SK-N-SH (cell line): ENCODE measurements around the gene PXDN. TPM values are rescaled to one million over a fixed set of nuclear protein-coding genes. Genes with fewer than 3 reads are reported as not detected.

Experiments
- CTCF ChIA-PET: fragments of 300-600, 350-600 bp; formaldehyde crosslinking; extraction: SDS; loops from one replicate; lab custom pipeline; 2021; lab: Yijun Ruan, JAX
- POLR2A ChIA-PET: fragments of 350-600 bp; sonication (Branson Sonifier 250); formaldehyde crosslinking; extraction: SDS; loops from one replicate; lab custom pipeline; 2020; ENCODE audit warnings: antibody characterized with exemption, inconsistent platforms; lab: Yijun Ruan, JAX
- DNase-seq: peaks from one replicate; pipeline ENCODE4 v3.0.0; 2012
- H2AFZ ChIP-seq: fragments of 200-600 bp; sonication (generic); 2 replicates; pipeline ENCODE4 v1.8.1; 2016; ENCODE audit warnings: antibody characterized with exemption, mild to moderate bottlenecking, low read depth
- H3F3A ChIP-seq: fragments of 200-600 bp; sonication (generic); replicated peaks from 2 replicates; pipeline ENCODE3; 2016; ENCODE audit warnings: antibody characterized with exemption, mild to moderate bottlenecking; ENCODE audit not compliant: insufficient read depth
- H3K27ac ChIP-seq, 2 experiments: fragments of 200-500 bp in 1 of 2; fragments of 200-600 bp in 1 of 2; sonication (Bioruptor generic) in 1 of 2; sonication (generic), shearing (Covaris generic) in 1 of 2; 2 replicates each; pipeline versions ENCODE4 v1.5.1 to v1.6.1; 2014 to 2016; ENCODE audit warnings: low read depth in 2 of 2, inconsistent platforms in 1 of 2, low read length in 1 of 2, mild to moderate bottlenecking in 1 of 2, mixed read lengths in 1 of 2
- H3K27me3 ChIP-seq: fragments of 200-600 bp; sonication (generic), shearing (Covaris generic); 2 replicates; pipeline ENCODE4 v1.6.1; 2016; ENCODE audit warnings: mixed run types; ENCODE audit not compliant: insufficient read depth
- H3K36me3 ChIP-seq, 2 experiments: fragments of 200-500 bp in 1 of 2; fragments of 200-600 bp in 1 of 2; sonication (Bioruptor generic) in 1 of 2; sonication (generic) in 1 of 2; replicated peaks in 1 of 2; 2 replicates each; pipeline versions ENCODE3 to v1.5.1; 2014 to 2016; ENCODE audit warnings: low read length in 1 of 2, mild to moderate bottlenecking in 1 of 2; ENCODE audit not compliant: insufficient read depth in 2 of 2, control insufficient read depth in 1 of 2
- H3K4me1 ChIP-seq, 2 experiments: fragments of 200-500 bp in 1 of 2; fragments of 200-600 bp in 1 of 2; sonication (Bioruptor generic) in 1 of 2; sonication (generic), shearing (Covaris generic) in 1 of 2; 2 replicates each; pipeline versions ENCODE4 v1.5.1 to v1.6.1; 2014 to 2016; ENCODE audit warnings: low read depth in 1 of 2, low read length in 1 of 2, mixed run types in 1 of 2; ENCODE audit not compliant: insufficient read depth in 2 of 2, control insufficient read depth in 1 of 2
- H3K4me2 ChIP-seq: fragments of 200-600 bp; sonication (generic), shearing (Covaris generic); 2 replicates; pipeline ENCODE4 v1.6.1; 2017; ENCODE audit warnings: mixed run types
- H3K4me3 ChIP-seq, 2 experiments: fragments of 200-500 bp in 1 of 2; fragments of 200-600 bp in 1 of 2; sonication (Bioruptor generic) in 1 of 2; sonication (generic), shearing (Covaris generic) in 1 of 2; 2 replicates each; pipeline versions ENCODE4 v1.5.1 to v1.8.1; 2014 to 2016; ENCODE audit warnings: low read depth in 2 of 2, inconsistent platforms in 1 of 2, low read length in 1 of 2, mild to moderate bottlenecking in 1 of 2, mixed read lengths in 1 of 2, moderate library complexity in 1 of 2
- H3K79me2 ChIP-seq: fragments of 200-600 bp; sonication (generic); 2 replicates; pipeline ENCODE4 v1.8.1; 2017; ENCODE audit warnings: mild to moderate bottlenecking; ENCODE audit not compliant: insufficient read depth
- H3K9ac ChIP-seq: fragments of 200-600 bp; sonication (generic); 2 replicates; pipeline ENCODE4 v1.6.1; 2017; ENCODE audit warnings: mixed run types
- H3K9me2 ChIP-seq: fragments of 200-600 bp; sonication (generic); 2 replicates; pipeline ENCODE4 v1.6.1; 2017; ENCODE audit warnings: mixed run types
- H3K9me3 ChIP-seq: fragments of 200-600 bp; sonication (generic); 2 replicates; pipeline ENCODE4 v1.6.1; 2017; ENCODE audit warnings: mixed run types, mild to moderate bottlenecking, moderate library complexity
- H4K20me1 ChIP-seq: fragments of 200-600 bp; sonication (generic); 2 replicates; pipeline ENCODE4 v1.6.1; 2017; ENCODE audit warnings: mild to moderate bottlenecking, mixed run types; ENCODE audit not compliant: insufficient read depth
- CTCF ChIP-seq: fragments of 200-600 bp; sonication (generic); IDR thresholded peaks from 2 replicates; pipeline ENCODE4 v1.6.1; 2017; ENCODE audit warnings: antibody characterized with exemption, mild to moderate bottlenecking, moderate library complexity
- ELF1 ChIP-seq: IDR thresholded peaks from 2 replicates; pipeline ENCODE4 v1.4.0; 2012
- FOSL2 ChIP-seq: IDR thresholded peaks from 2 replicates; pipeline ENCODE4 v1.4.0; 2012; ENCODE audit warnings: low read depth, mild to moderate bottlenecking, moderate library complexity, borderline replicate concordance
- IRF3 ChIP-seq: fragments of 150-350 bp; IDR thresholded peaks from 2 replicates; pipeline ENCODE4 v1.6.1; 2016; ENCODE audit warnings: mild to moderate bottlenecking, low read depth, low read length
- JUND ChIP-seq: IDR thresholded peaks from 2 replicates; pipeline ENCODE4 v1.4.0; 2012
- MAX ChIP-seq: IDR thresholded peaks from 2 replicates; pipeline ENCODE4 v1.4.0; 2012; ENCODE audit warnings: low read depth
- NFIC ChIP-seq: IDR thresholded peaks from 2 replicates; pipeline ENCODE4 v1.4.0; 2012; ENCODE audit warnings: borderline replicate concordance
- PBX3 ChIP-seq: IDR thresholded peaks from 2 replicates; pipeline ENCODE4; 2012
- POLR2AphosphoS5 ChIP-seq: IDR thresholded peaks from 2 replicates; pipeline ENCODE4 v1.6.1; 2012; ENCODE audit warnings: low read depth, low read length
- RAD21 ChIP-seq: IDR thresholded peaks from 2 replicates; pipeline ENCODE4 v1.6.1; 2012; ENCODE audit warnings: mild to moderate bottlenecking, low read length
- REST ChIP-seq: IDR thresholded peaks from 2 replicates; pipeline ENCODE4 v1.6.1; 2012; ENCODE audit warnings: mild to moderate bottlenecking, low read depth, low read length, moderate library complexity
- RFX5 ChIP-seq: IDR thresholded peaks from 2 replicates; pipeline ENCODE4 v1.6.1; 2012; ENCODE audit warnings: mild to moderate bottlenecking, improper control_type of control experiment, low read length
- TCF12 ChIP-seq: IDR thresholded peaks from 2 replicates; pipeline ENCODE4 v1.4.0; 2012
- TEAD4 ChIP-seq: IDR thresholded peaks from 2 replicates; pipeline ENCODE4 v1.4.0; 2012; ENCODE audit warnings: mild to moderate bottlenecking, borderline replicate concordance; ENCODE audit not compliant: insufficient read depth
- USF1 ChIP-seq: IDR thresholded peaks from 2 replicates; pipeline ENCODE4 v1.4.0; 2012; ENCODE audit warnings: low read depth, borderline replicate concordance
- USF2 ChIP-seq: fragments of 150-350 bp; IDR thresholded peaks from 2 replicates; pipeline ENCODE4 v1.6.1; 2017; ENCODE audit warnings: antibody characterized with exemption, low read length, low read depth, borderline replicate concordance
- YY1 ChIP-seq: IDR thresholded peaks from 2 replicates; pipeline ENCODE4 v1.4.0; 2012; ENCODE audit warnings: low read depth, mild to moderate bottlenecking
- WGBS: methylation state at CpG from one replicate; pipeline ENCODE4 v1.1.6; 2017; ENCODE audit warnings: low lambda C conversion rate; 5-methylcytosine and 5-hydroxymethylcytosine counted together
- polyA plus RNA-seq, 3 experiments: library from polyadenylated mRNA; depleted of rRNA; stranded (reverse); fragments of >200 nt; gene quantifications; 2 replicates each; pipeline ENCODE4 v1.2.3, GENCODE V29; 2012

Gene PXDN
- polyA plus RNA-seq, 1 of the 3 experiments (the other 2 are of a cell fraction): 146 TPM

- TF ChIP-seq IRF3 (no peak), YY1 (no peak), MAX (no peak), TEAD4 (no peak), USF1 (no peak), RFX5 (no peak), POLR2AphosphoS5 (no peak)
Measured at GRCh38 chr2:1759611-1759930, 15.3 kb upstream of the PXDN start (continued).

- CTCF ChIA-PET: interaction anchor here (0.9 to 9.4 kb wide), 9 partner anchors 8 to 212 kb away, joined by 3 to 114 read pairs (median 6); no protein-coding TSS in a partner anchor
- Histone ChIP-seq H3K27me3 (no peaks in the 10 kb centered on the region; the same call in 1 of the 2 replicates), H3K9me2 (no peaks in the 10 kb centered on the region), H3K36me3 (no peaks in the 10 kb centered on the region), H3K4me3 (no peak overlapping the region), H3K4me2 (no peak overlapping the region), H3K4me1 (peaks cover 0 to 12% of the 10 kb centered on the region in 2 experiments; a peak in 1 of 4 replicates), H3K9ac (no peak overlapping the region), H4K20me1 (no peaks in the 10 kb centered on the region), H3F3A (no peaks in the 10 kb centered on the region), H3K9me3 (no peaks in the 10 kb centered on the region), H2AFZ (no peak overlapping the region), H3K79me2 (no peaks in the 10 kb centered on the region), H3K27ac (no peak overlapping the region; a peak in 1 of 4 replicates)
- DNase-seq: no peak
- POLR2A ChIA-PET: interaction anchor here (1.0 kb wide), 1 partner anchor 11 kb away, joined by 3 read pairs; no protein-coding TSS in a partner anchor
- WGBS: 30% methylated on average over 2 of the region's 26 CpGs
- TF ChIP-seq NFIC: no peak
- TF ChIP-seq TCF12: no peak
- TF ChIP-seq ELF1: no peak
- no peak for TF ChIP-seq FOSL2
- no peak for TF ChIP-seq REST
- no peak for TF ChIP-seq CTCF
- no peak for TF ChIP-seq JUND
- no peak for TF ChIP-seq RAD21
- TF ChIP-seq TEAD4: no peak
- TF ChIP-seq USF1: no peak
- TF ChIP-seq USF2: no peak
- no peak for TF ChIP-seq PBX3
- no peak for TF ChIP-seq IRF3
Measured at GRCh38 chr2:1758774-1759610, 14.7 kb upstream of the PXDN start.
